ENCODE measurements around the gene PPP2R2C. TPM values are rescaled to one million over a fixed set of nuclear protein-coding genes. Genes with fewer than 3 reads are reported as not detected.

The PPP2R2C gene
- total RNA-seq, 2 experiments from 2014 or later, result not detected

GRCh38 chr4:6440506-6441201, 31.8 kb downstream of the PPP2R2C start:
- H3K27me3 Mint-ChIP-seq, result peaks cover 12% of the 10 kb centered on the region
- no peak overlapping the region for H3K4me3 Mint-ChIP-seq
- no peaks in the 10 kb centered on the region for H3K4me1 Mint-ChIP-seq (ENCODE audit: low read depth)
- no peak overlapping the region for H3K27ac Mint-ChIP-seq
- peaks cover 3% of the 10 kb centered on the region for H3K9me3 Mint-ChIP-seq
- ChIA-PET POLR2A (interaction anchor here (0.6 kb wide), 1 partner anchor 98 kb away, joined by 3 read pairs; no protein-coding TSS in a partner anchor), CTCF (interaction anchor here (1.5 kb wide), 1 partner anchor 113 kb away, joined by 3 read pairs; no protein-coding TSS in a partner anchor)
- no peaks in the 10 kb centered on the region for H3K36me3 Mint-ChIP-seq
- no peak for DNase-seq
- intact Hi-C loops (cut with micrococcal nuclease), result no loop called here

- Mint-ChIP-seq H3K36me3 (peaks cover 4% of the 10 kb centered on the region), H3K9me3 (peaks cover 15% of the 10 kb centered on the region), H3K4me3 (no peak overlapping the region), H3K27me3 (peaks cover 16% of the 10 kb centered on the region), H3K27ac (no peak overlapping the region), H3K4me1 (ENCODE audit: low read depth) (no peaks in the 10 kb centered on the region)
- ChIA-PET CTCF (interaction anchor here (1.5 kb wide), 1 partner anchor 112 kb away, joined by 3 read pairs; no protein-coding TSS in a partner anchor), POLR2A (no interaction called here)
- no peak for DNase-seq
- intact Hi-C loops (cut with micrococcal nuclease), result no loop called here
These were observed 33.2 kb downstream of the PPP2R2C start for GRCh38 chr4:6439120-6439762.

- DNase-seq, result no peak
- POLR2A ChIA-PET, result no interaction called here
- Mint-ChIP-seq H3K36me3 (peaks cover 4% of the 10 kb centered on the region), H3K4me3 (no peak overlapping the region), H3K27me3 (peaks cover 16% of the 10 kb centered on the region), H3K4me1 (ENCODE audit: low read depth) (no peaks in the 10 kb centered on the region), H3K27ac (no peak overlapping the region), H3K9me3 (peaks cover 15% of the 10 kb centered on the region)
- CTCF ChIA-PET, result no interaction called here
- intact Hi-C loops (cut with micrococcal nuclease), result no loop called here
These were observed 34.6 kb downstream of the PPP2R2C start for GRCh38 chr4:6437826-6438238.

- H3K4me3 Mint-ChIP-seq, result no peak overlapping the region
- ChIA-PET CTCF (interaction anchor here (0.9 kb wide), 1 partner anchor 103 kb away, joined by 3 read pairs; no protein-coding TSS in a partner anchor), POLR2A (no interaction called here)
- H3K4me1 Mint-ChIP-seq (ENCODE audit: low read depth), result no peaks in the 10 kb centered on the region
- no peak overlapping the region for H3K27ac Mint-ChIP-seq
- H3K9me3 Mint-ChIP-seq, result peaks cover 15% of the 10 kb centered on the region
- intact Hi-C loops (cut with micrococcal nuclease), result no loop called here
- DNase-seq, result no peak
- peaks cover 15% of the 10 kb centered on the region for H3K27me3 Mint-ChIP-seq
- H3K36me3 Mint-ChIP-seq, result peaks cover 4% of the 10 kb centered on the region
These were observed 37.4 kb downstream of the PPP2R2C start for GRCh38 chr4:6435010-6435409.

DNA sequence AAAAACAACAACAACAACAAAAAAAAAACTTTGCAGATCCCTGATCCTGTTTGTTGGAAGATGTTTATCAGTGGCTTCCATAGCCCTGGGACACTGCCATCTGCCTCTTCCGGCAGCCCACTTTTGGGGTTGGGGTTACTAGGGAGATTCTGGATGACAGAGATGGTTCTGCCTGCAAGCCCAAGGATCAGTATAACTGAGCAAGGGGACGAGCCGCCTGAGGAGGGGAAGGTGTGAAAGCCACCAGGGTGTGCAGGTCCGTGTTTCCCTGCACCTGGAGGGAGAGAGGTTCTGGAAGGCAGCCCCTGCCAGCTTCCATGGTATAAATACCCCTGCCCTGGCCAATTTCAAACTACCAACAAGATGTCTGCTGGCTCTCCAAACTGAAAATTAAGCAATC, 41.5 kb downstream of the PPP2R2C start:
- CTCF ChIA-PET, result no interaction called here
- Mint-ChIP-seq H3K9me3 (peaks cover 15% of the 10 kb centered on the region), H3K27ac (no peak overlapping the region), H3K4me3 (no peak overlapping the region), H3K27me3 (peaks cover 11% of the 10 kb centered on the region), H3K36me3 (peaks cover 4% of the 10 kb centered on the region), H3K4me1 (ENCODE audit: low read depth) (no peaks in the 10 kb centered on the region)
- no peak for DNase-seq
- POLR2A ChIA-PET, result no interaction called here
- intact Hi-C loops (cut with micrococcal nuclease), result no loop called here

DNA sequence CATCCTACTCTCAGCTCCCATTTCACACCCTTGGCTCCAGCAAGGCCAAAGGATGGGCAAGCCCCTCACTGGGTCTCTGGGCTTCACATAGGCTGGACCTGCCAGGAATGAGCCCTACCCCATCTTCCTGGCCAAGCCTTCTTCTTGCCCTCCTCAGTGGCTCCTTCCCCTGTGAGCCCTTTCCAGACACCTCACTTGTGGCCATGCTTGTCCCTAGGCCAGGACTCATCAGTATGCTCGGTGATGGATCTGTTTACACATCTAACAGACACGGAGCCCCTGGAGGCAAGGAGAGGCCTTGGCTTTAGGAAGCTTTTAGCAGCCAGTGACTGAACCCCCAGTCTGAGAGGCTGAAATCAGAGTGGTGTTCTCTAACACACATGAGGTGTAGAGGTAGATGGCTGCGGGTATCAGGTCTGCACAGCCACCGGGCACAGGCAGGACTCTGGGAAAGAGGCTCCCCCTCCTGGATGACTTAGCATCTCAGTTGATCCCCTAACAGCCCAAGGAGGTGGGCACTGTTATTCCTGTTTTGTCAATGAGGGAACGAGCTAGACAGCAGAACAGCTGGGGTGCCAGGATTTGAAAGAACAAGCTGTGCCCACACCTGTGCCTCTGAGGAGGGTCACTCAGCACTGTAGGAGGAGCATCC, 44.8 kb downstream of the PPP2R2C start:
- no peak overlapping the region for H3K27ac Mint-ChIP-seq
- ChIA-PET POLR2A (no interaction called here), CTCF (no interaction called here)
- no peaks in the 10 kb centered on the region for H3K36me3 Mint-ChIP-seq
- no peaks in the 10 kb centered on the region for H3K9me3 Mint-ChIP-seq
- H3K4me1 Mint-ChIP-seq (ENCODE audit: low read depth), result no peaks in the 10 kb centered on the region
- H3K4me3 Mint-ChIP-seq, result no peak overlapping the region
- intact Hi-C loops (cut with micrococcal nuclease), result no loop called here
- peaks cover 10% of the 10 kb centered on the region for H3K27me3 Mint-ChIP-seq
- DNase-seq, result no peak

DNA sequence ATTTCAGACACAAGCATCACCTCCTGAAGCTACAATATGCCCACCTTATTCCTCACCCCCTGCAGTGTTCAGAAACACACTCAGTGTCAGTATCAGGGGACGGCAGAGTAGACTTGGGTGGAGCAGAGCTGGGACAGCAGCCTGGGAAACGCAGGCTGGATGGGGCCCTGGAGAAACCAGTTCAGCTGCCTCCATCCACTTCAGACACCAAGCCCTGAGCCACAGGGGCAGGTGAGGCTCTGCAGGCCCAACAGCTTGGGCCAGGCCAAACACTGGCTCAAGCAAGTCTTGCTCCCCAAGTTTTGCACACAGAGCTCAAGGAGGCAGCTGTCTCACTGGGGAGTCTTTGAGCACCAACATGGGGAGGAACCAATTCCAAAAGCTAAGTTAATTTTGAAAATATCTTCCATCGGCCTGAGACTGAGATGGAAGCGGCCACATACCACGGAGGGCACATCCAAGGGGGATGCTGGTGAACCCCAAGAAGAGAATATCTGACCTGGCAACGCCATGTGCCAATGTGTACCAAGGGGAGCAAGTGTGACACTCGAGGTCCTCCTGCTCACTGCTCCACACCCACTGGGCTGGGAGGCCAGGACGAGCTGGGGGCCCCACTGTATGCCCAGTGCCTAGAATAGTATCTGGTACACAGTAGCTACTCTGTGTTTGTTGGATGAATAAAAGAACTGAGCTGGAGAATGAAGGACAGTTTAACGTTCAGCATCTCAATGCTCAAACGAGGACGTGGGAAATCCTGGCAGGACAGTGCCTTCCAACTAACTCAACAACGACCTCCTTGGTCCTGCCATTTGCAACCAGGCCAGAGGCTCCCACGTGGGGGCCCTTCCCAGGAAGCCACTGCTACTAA, 45.6 kb downstream of the PPP2R2C start:
- H3K36me3 Mint-ChIP-seq, result no peaks in the 10 kb centered on the region
- DNase-seq, result no peak
- ChIA-PET CTCF (no interaction called here), POLR2A (no interaction called here)
- H3K27me3 Mint-ChIP-seq, result peaks cover 8% of the 10 kb centered on the region
- no peak overlapping the region for H3K27ac Mint-ChIP-seq
- no peaks in the 10 kb centered on the region for H3K4me1 Mint-ChIP-seq (ENCODE audit: low read depth)
- H3K4me3 Mint-ChIP-seq, result no peak overlapping the region
- H3K9me3 Mint-ChIP-seq, result no peaks in the 10 kb centered on the region
- intact Hi-C loops (cut with micrococcal nuclease), result no loop called here

GRCh38 chr4:6425911-6426310, 46.5 kb downstream of the PPP2R2C start:
- Mint-ChIP-seq H3K27ac (no peak overlapping the region), H3K27me3 (peaks cover 8% of the 10 kb centered on the region), H3K4me1 (ENCODE audit: low read depth) (no peaks in the 10 kb centered on the region), H3K9me3 (no peaks in the 10 kb centered on the region), H3K4me3 (no peak overlapping the region), H3K36me3 (no peaks in the 10 kb centered on the region)
- intact Hi-C loops (cut with micrococcal nuclease), result no loop called here
- ChIA-PET CTCF (no interaction called here), POLR2A (no interaction called here)
- no peak for DNase-seq

DNA sequence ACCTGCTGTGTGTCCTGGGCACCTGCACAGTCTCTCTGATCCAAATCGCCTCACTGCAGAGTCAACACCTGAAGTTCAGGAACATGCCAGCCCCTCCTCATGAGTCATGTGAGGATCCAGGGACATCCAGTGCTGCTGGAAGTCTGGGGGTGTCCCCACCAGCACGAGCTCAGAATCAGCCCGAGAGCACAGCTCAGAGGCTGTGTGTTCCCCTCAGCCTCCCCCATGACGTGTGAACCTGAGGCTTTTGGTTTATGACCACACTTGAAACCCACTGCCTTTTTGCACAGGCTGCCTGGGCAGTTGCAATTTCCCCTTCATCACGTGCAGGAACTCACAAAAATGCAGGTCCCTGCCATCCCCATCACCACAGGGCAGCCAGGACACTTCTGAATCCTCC, 47.1 kb downstream of the PPP2R2C start:
- POLR2A ChIA-PET, result no interaction called here
- Mint-ChIP-seq H3K4me1 (ENCODE audit: low read depth) (no peaks in the 10 kb centered on the region), H3K27ac (no peak overlapping the region), H3K27me3 (peaks cover 8% of the 10 kb centered on the region), H3K9me3 (no peaks in the 10 kb centered on the region), H3K36me3 (no peaks in the 10 kb centered on the region), H3K4me3 (no peak overlapping the region)
- CTCF ChIA-PET, result no interaction called here
- intact Hi-C loops (cut with micrococcal nuclease), result no loop called here
- DNase-seq, result no peak

DNA sequence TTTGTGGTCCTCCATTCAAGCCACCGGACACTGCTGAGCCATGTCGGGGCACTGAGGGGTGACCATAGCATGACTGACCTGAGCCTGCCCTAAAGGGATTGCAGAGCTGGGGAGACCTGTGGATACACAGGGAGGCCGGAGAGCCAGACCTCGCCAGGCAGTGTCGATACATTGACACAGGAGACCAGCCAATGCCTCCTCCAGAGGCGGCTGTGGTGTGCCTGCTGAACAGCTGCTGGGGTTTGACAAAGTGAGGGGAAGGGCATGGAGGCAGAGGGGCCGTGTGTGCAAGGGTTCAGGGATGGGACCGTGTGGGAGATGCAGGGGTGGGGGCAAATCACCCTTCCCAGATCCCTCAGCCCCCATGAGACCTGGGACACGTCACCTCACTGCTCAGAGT, 48.0 kb downstream of the PPP2R2C start:
- no peaks in the 10 kb centered on the region for H3K9me3 Mint-ChIP-seq
- CTCF ChIA-PET, result no interaction called here

DNA sequence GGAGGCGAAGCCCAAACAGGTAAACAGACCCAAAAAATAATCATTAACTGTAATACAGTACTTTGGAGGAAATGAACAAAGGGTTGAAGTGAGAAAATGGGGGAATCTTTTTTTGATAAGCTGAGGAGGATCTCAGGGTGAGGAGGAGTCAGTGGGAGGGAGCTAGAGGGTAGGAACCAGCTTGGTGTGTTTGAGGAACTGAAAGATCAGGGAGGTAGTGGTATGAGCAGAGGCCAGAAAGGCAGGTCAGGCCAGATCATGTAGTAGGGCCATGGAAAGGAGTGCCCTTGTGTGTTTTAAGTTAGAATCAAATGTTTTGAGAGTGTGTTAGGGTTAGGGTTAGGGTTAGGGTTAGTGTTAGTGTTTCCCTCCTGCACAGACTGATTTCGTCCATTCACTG, 48.8 kb downstream of the PPP2R2C start:
- POLR2A ChIA-PET, result interaction anchor here (0.6 kb wide), 1 partner anchor 488 kb away, joined by 3 read pairs; no protein-coding TSS in a partner anchor
- Mint-ChIP-seq H3K27ac (no peak overlapping the region), H3K27me3 (peaks cover 8% of the 10 kb centered on the region), H3K36me3 (no peaks in the 10 kb centered on the region), H3K9me3 (no peaks in the 10 kb centered on the region), H3K4me3 (no peak overlapping the region), H3K4me1 (ENCODE audit: low read depth) (no peaks in the 10 kb centered on the region)
- DNase-seq, result no peak
- intact Hi-C loops (cut with micrococcal nuclease), result no loop called here
- CTCF ChIA-PET, result no interaction called here

More for the DNA sequence above, 48.0 kb downstream of the PPP2R2C start:
- Mint-ChIP-seq H3K36me3 (no peaks in the 10 kb centered on the region), H3K27ac (no peak overlapping the region), H3K4me3 (no peak overlapping the region), H3K4me1 (ENCODE audit: low read depth) (no peaks in the 10 kb centered on the region), H3K27me3 (peaks cover 8% of the 10 kb centered on the region)
- POLR2A ChIA-PET, result no interaction called here
- intact Hi-C loops (cut with micrococcal nuclease), result no loop called here
- no peak for DNase-seq

GRCh38 chr4:6422866-6423265, 49.5 kb downstream of the PPP2R2C start:
- H3K4me3 Mint-ChIP-seq, result no peak overlapping the region
- no peaks in the 10 kb centered on the region for H3K9me3 Mint-ChIP-seq
- intact Hi-C loops (cut with micrococcal nuclease), result no loop called here
- CTCF ChIA-PET, result no interaction called here
- no peaks in the 10 kb centered on the region for H3K4me1 Mint-ChIP-seq (ENCODE audit: low read depth)
- no peak for DNase-seq
- no peak overlapping the region for H3K27ac Mint-ChIP-seq
- no peaks in the 10 kb centered on the region for H3K36me3 Mint-ChIP-seq
- H3K27me3 Mint-ChIP-seq, result peaks cover 8% of the 10 kb centered on the region
- POLR2A ChIA-PET, result interaction anchor here (0.6 kb wide), 1 partner anchor 488 kb away, joined by 3 read pairs; no protein-coding TSS in a partner anchor
